ENCODE measurements around the gene CADM1.

The CADM1 gene

GRCh38 chr11:115286614-115287013 is 217.6 kb downstream of the CADM1 start:
- H3K27me3 ChIP-seq (ENCODE audit: insufficient read depth, low read depth) = no peaks in the 10 kb centered on the region
- H3K79me2 ChIP-seq (ENCODE audit: insufficient read depth, low read depth) = no peaks in the 10 kb centered on the region
- H3K4me3 ChIP-seq (IDR thresholded peaks at IDR 0.05; ENCODE audit: insufficient read depth, low read depth, low read length) = no peak overlapping the region
- no peaks in the 10 kb centered on the region for H4K20me1 ChIP-seq (ENCODE audit: insufficient read depth)
- no peak for TF ChIP-seq CTCF (conservative IDR thresholded peaks at IDR 0.05; ENCODE audit: low read depth, low read length)
- no peak overlapping the region for H3K27ac ChIP-seq
- no peak overlapping the region for H2AFZ ChIP-seq (ENCODE audit: low read depth)
- no peaks in the 10 kb centered on the region for H3K36me3 ChIP-seq (ENCODE audit: insufficient read depth)
- H3K9ac ChIP-seq = no peak overlapping the region
- peaks cover 11% of the 10 kb centered on the region for H3K4me1 ChIP-seq (ENCODE audit: low read depth, poor library complexity, severe bottlenecking)
- no peak overlapping the region for H3K4me2 ChIP-seq

- Histone ChIP-seq H3K4me1 (ENCODE audit: low read depth, poor library complexity, severe bottlenecking) (peaks cover 11% of the 10 kb centered on the region), H2AFZ (ENCODE audit: low read depth) (no peak overlapping the region), H3K9ac (no peak overlapping the region), H4K20me1 (ENCODE audit: insufficient read depth) (no peaks in the 10 kb centered on the region), H3K27me3 (ENCODE audit: insufficient read depth, low read depth) (no peaks in the 10 kb centered on the region), H3K79me2 (ENCODE audit: insufficient read depth, low read depth) (no peaks in the 10 kb centered on the region), H3K4me2 (no peak overlapping the region), H3K36me3 (ENCODE audit: insufficient read depth) (no peaks in the 10 kb centered on the region), H3K27ac (no peak overlapping the region), H3K4me3 (IDR thresholded peaks at IDR 0.05; ENCODE audit: insufficient read depth, low read depth, low read length) (no peak overlapping the region)
- no peak for TF ChIP-seq CTCF (conservative IDR thresholded peaks at IDR 0.05; ENCODE audit: low read depth, low read length)
Observed at GRCh38 chr11:115284773-115285172, 219.4 kb downstream of the CADM1 start.

- Histone ChIP-seq H2AFZ (ENCODE audit: low read depth) (no peak overlapping the region), H3K9ac (no peak overlapping the region), H3K36me3 (ENCODE audit: insufficient read depth) (no peaks in the 10 kb centered on the region), H3K79me2 (ENCODE audit: insufficient read depth, low read depth) (no peaks in the 10 kb centered on the region), H4K20me1 (ENCODE audit: insufficient read depth) (no peaks in the 10 kb centered on the region), H3K4me2 (no peak overlapping the region), H3K4me1 (ENCODE audit: low read depth, poor library complexity, severe bottlenecking) (peaks cover 11% of the 10 kb centered on the region), H3K27ac (no peak overlapping the region), H3K4me3 (IDR thresholded peaks at IDR 0.05; ENCODE audit: insufficient read depth, low read depth, low read length) (no peak overlapping the region), H3K27me3 (ENCODE audit: insufficient read depth, low read depth) (no peaks in the 10 kb centered on the region)
- no peak for TF ChIP-seq CTCF (conservative IDR thresholded peaks at IDR 0.05; ENCODE audit: low read depth, low read length)
Observed at GRCh38 chr11:115282923-115283322, 221.3 kb downstream of the CADM1 start.

- no peaks in the 10 kb centered on the region for H3K79me2 ChIP-seq (ENCODE audit: insufficient read depth, low read depth)
- no peaks in the 10 kb centered on the region for H3K4me1 ChIP-seq (ENCODE audit: low read depth, poor library complexity, severe bottlenecking)
- no peaks in the 10 kb centered on the region for H3K27me3 ChIP-seq (ENCODE audit: insufficient read depth, low read depth)
- no peak overlapping the region for H3K4me2 ChIP-seq
- H2AFZ ChIP-seq (ENCODE audit: low read depth) = no peak overlapping the region
- no peak overlapping the region for H3K4me3 ChIP-seq (IDR thresholded peaks at IDR 0.05; ENCODE audit: insufficient read depth, low read depth, low read length)
- no peak for TF ChIP-seq CTCF (conservative IDR thresholded peaks at IDR 0.05; ENCODE audit: low read depth, low read length)
- H3K36me3 ChIP-seq (ENCODE audit: insufficient read depth) = no peaks in the 10 kb centered on the region
- no peaks in the 10 kb centered on the region for H4K20me1 ChIP-seq (ENCODE audit: insufficient read depth)
- H3K9ac ChIP-seq = no peak overlapping the region
- H3K27ac ChIP-seq = no peak overlapping the region
Observed at GRCh38 chr11:115280775-115281174, 223.4 kb downstream of the CADM1 start.
